ENCODE results near the gene IFNL1.

DNA sequence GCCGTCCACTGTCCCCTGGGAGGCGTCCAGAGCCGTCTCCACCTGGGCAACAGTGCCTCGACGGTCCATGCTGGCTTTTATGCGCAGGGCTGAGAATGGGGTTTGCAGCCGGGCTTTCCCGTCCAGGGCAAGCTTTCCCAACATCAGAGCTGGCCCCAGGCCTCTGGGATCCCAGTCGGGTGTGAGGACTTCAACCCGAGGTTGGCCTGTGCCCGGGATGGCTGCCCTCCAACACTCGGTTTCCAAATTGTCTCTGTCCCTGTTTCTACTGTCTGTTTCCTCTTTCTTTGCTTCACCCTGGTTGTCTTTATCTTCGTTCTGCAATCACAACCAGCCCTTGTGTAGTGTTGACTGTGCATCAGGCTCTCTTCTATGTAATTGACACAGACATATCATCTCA is 47.4 kb upstream of the IFNL1 start, which contains the start of gene IFNL4:
- TF ChIP-seq TAF1 (IDR thresholded peaks at IDR 0.05; ENCODE audit: borderline replicate concordance, low read depth, low read length) (no peak), POLR2A (IDR thresholded peaks at IDR 0.05; ENCODE audit: low read depth, low read length) (no peak)
